ENCODE results near the gene RBM10. TPM values are rescaled to one million over a fixed set of nuclear protein-coding genes. Genes with fewer than 3 reads are reported as not detected.

RBM10 gene
- total RNA-seq, 4 donors from 2014 or later = 27.3 to 46.2 (median 33.7) TPM

DNA sequence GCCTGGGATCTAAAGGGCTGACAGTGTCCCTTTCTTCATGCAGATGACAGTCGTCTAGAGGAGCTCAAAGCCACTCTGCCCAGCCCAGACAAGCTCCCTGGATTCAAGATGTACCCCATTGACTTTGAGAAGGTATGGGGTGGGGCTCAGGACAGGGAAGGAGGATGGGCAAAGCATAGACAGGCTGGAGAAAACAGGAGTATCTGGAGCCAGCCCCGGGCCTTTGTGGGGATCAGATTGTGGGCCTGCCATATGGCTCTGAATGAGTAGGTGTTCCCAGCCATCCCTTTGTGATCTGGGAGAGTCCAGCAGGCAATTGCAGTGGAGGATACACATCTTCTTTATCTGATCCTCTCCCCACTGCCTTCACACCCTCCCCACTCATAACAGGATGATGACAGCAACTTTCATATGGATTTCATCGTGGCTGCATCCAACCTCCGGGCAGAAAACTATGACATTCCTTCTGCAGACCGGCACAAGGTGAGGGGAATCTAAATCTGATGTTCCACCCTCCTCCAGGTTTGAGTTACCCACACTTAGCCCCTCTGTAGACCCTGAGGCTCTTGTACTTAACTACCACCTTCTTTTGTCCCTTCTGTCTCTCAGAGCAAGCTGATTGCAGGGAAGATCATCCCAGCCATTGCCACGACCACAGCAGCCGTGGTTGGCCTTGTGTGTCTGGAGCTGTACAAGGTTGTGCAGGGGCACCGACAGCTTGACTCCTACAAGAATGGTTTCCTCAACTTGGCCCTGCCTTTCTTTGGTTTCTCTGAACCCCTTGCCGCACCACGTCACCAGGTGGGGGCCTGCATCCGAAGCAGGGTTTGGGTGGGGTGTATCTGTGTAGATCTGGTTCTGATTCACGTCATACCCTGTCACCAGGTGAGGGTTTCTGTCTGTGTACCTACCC lies 67.6 kb downstream of the RBM10 start:
- Histone ChIP-seq H3K4me1 (peaks cover 0 to 13% (median 5%) of the 10 kb centered on the region in 4 donors), H3K9me3 (no peaks in the 10 kb centered on the region), H3K27me3 (no peaks in the 10 kb centered on the region), H3K4me3 (no peak overlapping the region), H3K36me3 (peaks cover 0 to 87% (median 13%) of the 10 kb centered on the region in 3 donors), H3K27ac (no peak overlapping the region)
- WGBS, 2 donors = 94 to 97% methylated on average over 11 to 12 of the region's 12 CpGs
- no peak for TF ChIP-seq EP300 (IDR thresholded peaks at IDR 0.05)
- no peak for TF ChIP-seq POLR2A (IDR thresholded peaks at IDR 0.05)
- TF ChIP-seq CTCF (IDR thresholded peaks at IDR 0.05) = no peak
- no peak for DNase-seq (ENCODE audit: low spot score in 2 of 2)

GRCh38 chrX:47214435-47215077 lies 69.5 kb downstream of the RBM10 start:
- Histone ChIP-seq H3K27ac (no peak overlapping the region), H3K27me3 (no peaks in the 10 kb centered on the region), H3K36me3 (peaks cover 0 to 69% (median 13%) of the 10 kb centered on the region in 3 donors), H3K4me3 (no peak overlapping the region), H3K9me3 (no peaks in the 10 kb centered on the region), H3K4me1 (peaks cover 0 to 13% (median 5%) of the 10 kb centered on the region in 4 donors)
- 85 to 89% methylated on average over 18 to 20 of the region's 20 CpGs for WGBS, 2 donors
- DNase-seq (ENCODE audit: low spot score in 2 of 2) = no peak
- TF ChIP-seq CTCF (IDR thresholded peaks at IDR 0.05) (no peak), POLR2A (IDR thresholded peaks at IDR 0.05) (no peak), EP300 (IDR thresholded peaks at IDR 0.05) (no peak)

- no peak for TF ChIP-seq POLR2A (IDR thresholded peaks at IDR 0.05)
- TF ChIP-seq CTCF (IDR thresholded peaks at IDR 0.05) = no peak
- no peak for TF ChIP-seq EP300 (IDR thresholded peaks at IDR 0.05)
- Histone ChIP-seq H3K9me3 (no peaks in the 10 kb centered on the region), H3K4me1 (peaks cover 0 to 21% (median 7%) of the 10 kb centered on the region in 4 donors), H3K36me3 (peaks cover 0 to 61% (median 10%) of the 10 kb centered on the region in 3 donors), H3K27me3 (no peaks in the 10 kb centered on the region), H3K4me3 (no peak overlapping the region), H3K27ac (no peak overlapping the region)
- no peak for DNase-seq (ENCODE audit: low spot score in 2 of 2)
- WGBS, 2 donors = 63 to 94% methylated on average over 2 to 12 of the region's 12 CpGs
Measured at GRCh38 chrX:47215291-47215900, 70.4 kb downstream of the RBM10 start.

DNA sequence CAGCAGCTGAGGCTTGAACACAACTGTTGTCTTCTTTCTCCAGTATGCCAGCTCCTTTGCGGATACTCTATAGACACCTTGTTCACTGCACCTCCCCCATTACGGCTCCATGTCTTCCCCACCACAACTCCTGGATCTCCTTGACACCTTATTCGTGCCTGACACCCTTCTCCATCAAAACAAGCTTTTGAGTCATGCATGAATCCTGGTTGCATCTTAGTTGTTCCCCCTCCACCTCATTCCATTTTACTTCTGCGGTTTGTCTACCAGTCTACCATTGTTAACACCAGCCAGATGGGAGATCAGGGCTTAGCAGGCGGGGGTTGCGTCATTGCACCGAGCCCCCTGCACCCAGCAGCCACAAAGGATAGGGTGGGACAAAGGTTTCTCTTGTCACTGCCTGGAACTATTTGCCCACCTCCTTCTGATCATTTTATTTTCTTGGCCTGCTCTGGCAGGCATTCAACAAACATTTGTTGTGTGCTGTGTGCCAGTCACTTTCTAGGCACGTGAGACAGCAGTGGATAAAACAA lies 71.4 kb downstream of the RBM10 start:
- H3K9me3 ChIP-seq = no peaks in the 10 kb centered on the region
- 75 to 80% methylated on average over 8 of the region's 8 CpGs for WGBS, 2 donors
- peaks cover 0 to 50% (median 4%) of the 10 kb centered on the region in 3 donors for H3K36me3 ChIP-seq
- H3K4me3 ChIP-seq = no peak overlapping the region
- TF ChIP-seq CTCF (IDR thresholded peaks at IDR 0.05) (no peak), EP300 (IDR thresholded peaks at IDR 0.05) (no peak), POLR2A (IDR thresholded peaks at IDR 0.05) (no peak)
- peak overlapping the region in 3 of 4 donors; percentile 68 to 98 (median 87) for H3K27ac ChIP-seq
- peaks cover 0 to 30% (median 9%) of the 10 kb centered on the region in 4 donors for H3K4me1 ChIP-seq
- no peak for DNase-seq (ENCODE audit: low spot score in 2 of 2)
- no peaks in the 10 kb centered on the region for H3K27me3 ChIP-seq
